SK-N-SH (cell line): ENCODE data around the gene CPHXL2.

ENCODE experiments used
- ELF1 ChIP-seq: IDR thresholded peaks from 2 replicates; pipeline ENCODE4 v1.4.0; 2012
- FOXJ3 ChIP-seq: sonication (generic); formaldehyde crosslinking; IDR thresholded peaks from 2 replicates; pipeline ENCODE4 v1.5.1; 2020; ENCODE audit warnings: mild to moderate bottlenecking, missing genetic modification reagents
- IRF3 ChIP-seq: fragments of 150-350 bp; IDR thresholded peaks from 2 replicates; pipeline ENCODE4 v1.6.1; 2016; ENCODE audit warnings: mild to moderate bottlenecking, low read depth, low read length
- MAX ChIP-seq: IDR thresholded peaks from 2 replicates; pipeline ENCODE4 v1.4.0; 2012; ENCODE audit warnings: low read depth
- PBX3 ChIP-seq: IDR thresholded peaks from 2 replicates; pipeline ENCODE4; 2012
- POLR2AphosphoS5 ChIP-seq: IDR thresholded peaks from 2 replicates; pipeline ENCODE4 v1.6.1; 2012; ENCODE audit warnings: low read depth, low read length
- RAD21 ChIP-seq: IDR thresholded peaks from 2 replicates; pipeline ENCODE4 v1.6.1; 2012; ENCODE audit warnings: mild to moderate bottlenecking, low read length
- REST ChIP-seq: IDR thresholded peaks from 2 replicates; pipeline ENCODE4 v1.6.1; 2012; ENCODE audit warnings: mild to moderate bottlenecking, low read depth, low read length, moderate library complexity
- SIN3A ChIP-seq: IDR thresholded peaks from 2 replicates; pipeline ENCODE4 v1.6.1; 2012; ENCODE audit warnings: low read depth, mild to moderate bottlenecking, low read length, moderate library complexity, borderline replicate concordance
- TAF1 ChIP-seq: IDR thresholded peaks from 2 replicates; pipeline ENCODE4 v1.6.1; 2012; ENCODE audit warnings: low read depth, mild to moderate bottlenecking, low read length, moderate library complexity, borderline replicate concordance
- TF ChIP-seq, protein P1 (sequence below): IDR thresholded peaks from 2 replicates; pipeline ENCODE4 v1.4.0; 2012; ENCODE audit warnings: low read depth, borderline replicate concordance
- TF ChIP-seq, protein P2 (sequence below): fragments of 150-350 bp; IDR thresholded peaks from 2 replicates; pipeline ENCODE4 v1.6.1; 2017; ENCODE audit warnings: antibody characterized with exemption, low read length, low read depth, borderline replicate concordance
- TF ChIP-seq, protein P3 (sequence below): fragments of 200-600 bp; sonication (generic); IDR thresholded peaks from 2 replicates; pipeline ENCODE4 v1.6.1; 2017; ENCODE audit warnings: antibody characterized with exemption, mild to moderate bottlenecking, moderate library complexity

DNA sequence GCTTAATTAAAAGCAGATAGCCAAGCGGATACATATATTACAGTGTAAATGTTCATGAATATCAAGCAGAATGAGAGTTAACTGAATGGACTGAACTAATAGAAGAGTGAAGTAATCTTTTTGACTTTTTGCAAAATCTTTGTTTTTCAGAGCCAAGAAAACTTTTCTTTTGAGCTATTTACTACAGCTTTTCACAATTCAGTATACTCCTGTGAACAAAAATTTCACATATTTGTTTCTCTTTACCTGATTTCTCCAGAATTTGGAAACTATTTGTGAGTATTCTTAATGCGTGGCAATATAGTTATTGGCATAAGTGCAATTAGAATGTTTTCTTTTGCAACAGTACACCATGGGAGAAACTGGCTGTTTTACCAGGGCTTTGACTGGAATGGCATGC is 33.5 kb upstream of the CPHXL2 start:
- TF ChIP-seq, protein P1, sequence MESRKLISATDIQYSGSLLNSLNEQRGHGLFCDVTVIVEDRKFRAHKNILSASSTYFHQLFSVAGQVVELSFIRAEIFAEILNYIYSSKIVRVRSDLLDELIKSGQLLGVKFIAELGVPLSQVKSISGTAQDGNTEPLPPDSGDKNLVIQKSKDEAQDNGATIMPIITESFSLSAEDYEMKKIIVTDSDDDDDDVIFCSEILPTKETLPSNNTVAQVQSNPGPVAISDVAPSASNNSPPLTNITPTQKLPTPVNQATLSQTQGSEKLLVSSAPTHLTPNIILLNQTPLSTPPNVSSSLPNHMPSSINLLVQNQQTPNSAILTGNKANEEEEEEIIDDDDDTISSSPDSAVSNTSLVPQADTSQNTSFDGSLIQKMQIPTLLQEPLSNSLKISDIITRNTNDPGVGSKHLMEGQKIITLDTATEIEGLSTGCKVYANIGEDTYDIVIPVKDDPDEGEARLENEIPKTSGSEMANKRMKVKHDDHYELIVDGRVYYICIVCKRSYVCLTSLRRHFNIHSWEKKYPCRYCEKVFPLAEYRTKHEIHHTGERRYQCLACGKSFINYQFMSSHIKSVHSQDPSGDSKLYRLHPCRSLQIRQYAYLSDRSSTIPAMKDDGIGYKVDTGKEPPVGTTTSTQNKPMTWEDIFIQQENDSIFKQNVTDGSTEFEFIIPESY, result no peak
- TF ChIP-seq POLR2AphosphoS5, result no peak
- no peak for TF ChIP-seq REST
- TF ChIP-seq, protein P2, sequence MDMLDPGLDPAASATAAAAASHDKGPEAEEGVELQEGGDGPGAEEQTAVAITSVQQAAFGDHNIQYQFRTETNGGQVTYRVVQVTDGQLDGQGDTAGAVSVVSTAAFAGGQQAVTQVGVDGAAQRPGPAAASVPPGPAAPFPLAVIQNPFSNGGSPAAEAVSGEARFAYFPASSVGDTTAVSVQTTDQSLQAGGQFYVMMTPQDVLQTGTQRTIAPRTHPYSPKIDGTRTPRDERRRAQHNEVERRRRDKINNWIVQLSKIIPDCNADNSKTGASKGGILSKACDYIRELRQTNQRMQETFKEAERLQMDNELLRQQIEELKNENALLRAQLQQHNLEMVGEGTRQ, result no peak
- TF ChIP-seq PBX3, result no peak
- TF ChIP-seq, protein P3, sequence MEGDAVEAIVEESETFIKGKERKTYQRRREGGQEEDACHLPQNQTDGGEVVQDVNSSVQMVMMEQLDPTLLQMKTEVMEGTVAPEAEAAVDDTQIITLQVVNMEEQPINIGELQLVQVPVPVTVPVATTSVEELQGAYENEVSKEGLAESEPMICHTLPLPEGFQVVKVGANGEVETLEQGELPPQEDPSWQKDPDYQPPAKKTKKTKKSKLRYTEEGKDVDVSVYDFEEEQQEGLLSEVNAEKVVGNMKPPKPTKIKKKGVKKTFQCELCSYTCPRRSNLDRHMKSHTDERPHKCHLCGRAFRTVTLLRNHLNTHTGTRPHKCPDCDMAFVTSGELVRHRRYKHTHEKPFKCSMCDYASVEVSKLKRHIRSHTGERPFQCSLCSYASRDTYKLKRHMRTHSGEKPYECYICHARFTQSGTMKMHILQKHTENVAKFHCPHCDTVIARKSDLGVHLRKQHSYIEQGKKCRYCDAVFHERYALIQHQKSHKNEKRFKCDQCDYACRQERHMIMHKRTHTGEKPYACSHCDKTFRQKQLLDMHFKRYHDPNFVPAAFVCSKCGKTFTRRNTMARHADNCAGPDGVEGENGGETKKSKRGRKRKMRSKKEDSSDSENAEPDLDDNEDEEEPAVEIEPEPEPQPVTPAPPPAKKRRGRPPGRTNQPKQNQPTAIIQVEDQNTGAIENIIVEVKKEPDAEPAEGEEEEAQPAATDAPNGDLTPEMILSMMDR, result no peak
- TF ChIP-seq RAD21, result no peak
- TF ChIP-seq IRF3, result no peak
- no peak for TF ChIP-seq SIN3A
- TF ChIP-seq FOXJ3 (CRISPR knock-in tag), result no peak
- no peak for TF ChIP-seq ELF1
- no peak for TF ChIP-seq TAF1
- no peak for TF ChIP-seq MAX
